SU-DHL-6 (cell line): ENCODE measurements around the gene RPL39L.
A peak's percentile ranks its signal among the peaks of the same experiment; 100 is the strongest.

ENCODE experiments used
- H2AFZ ChIP-seq: fragments of 200-600 bp; sonication (generic); 2 replicates; pipeline ENCODE4 v1.6.1; 2014; ENCODE audit warnings: low read depth, mild to moderate bottlenecking, moderate library complexity, mixed read lengths, antibody characterized with exemption, low read length; ENCODE audit not compliant: severe bottlenecking
- H3F3A ChIP-seq: fragments of 200-600 bp; shearing (Covaris generic); 2 replicates; pipeline ENCODE4 v1.6.0; 2016; ENCODE audit warnings: antibody characterized with exemption, mild to moderate bottlenecking; ENCODE audit not compliant: insufficient read depth
- H3K27ac ChIP-seq: fragments of 200-600 bp; sonication (generic); 2 replicates; pipeline ENCODE4 v1.5.1; 2016; ENCODE audit warnings: low read depth, mild to moderate bottlenecking, low read length, moderate library complexity, mixed read lengths
- H3K27me3 ChIP-seq: fragments of 200-600 bp; sonication (generic), shearing (Covaris generic); 2 replicates; pipeline ENCODE4 v1.6.0; 2014; ENCODE audit warnings: mild to moderate bottlenecking, low read length
- H3K36me3 ChIP-seq: fragments of 200-600 bp; sonication (generic); 2 replicates; pipeline ENCODE4 v1.6.1; 2014; ENCODE audit warnings: mild to moderate bottlenecking, low read length, mixed read lengths
- H3K4me2 ChIP-seq: fragments of 300-600, 200-600 bp; shearing (Covaris generic), sonication (generic); 2 replicates; pipeline ENCODE4 v1.6.0; 2014; ENCODE audit warnings: low read length, low read depth, mild to moderate bottlenecking; ENCODE audit not compliant: poor library complexity, severe bottlenecking
- H3K4me3 ChIP-seq: fragments of 200-600 bp; sonication (generic); 2 replicates; pipeline ENCODE4 v1.5.1; 2014; ENCODE audit warnings: antibody characterized with exemption, low read length, mild to moderate bottlenecking, mixed read lengths; ENCODE audit not compliant: insufficient read depth, poor library complexity, severe bottlenecking
- H3K79me2 ChIP-seq: fragments of 200-600 bp; sonication (generic); 2 replicates; pipeline ENCODE4 v1.6.1; 2014; ENCODE audit warnings: mild to moderate bottlenecking, low read length, moderate library complexity; ENCODE audit not compliant: insufficient read depth
- H3K9ac ChIP-seq: fragments of 200-600 bp; sonication (generic); 2 replicates; pipeline ENCODE4 v1.7.0; 2014; ENCODE audit warnings: mild to moderate bottlenecking, low read length
- H3K9me2 ChIP-seq: fragments of 200-600 bp; sonication (generic); replicated peaks from 2 replicates; pipeline ENCODE4 v1.6.1; 2014; ENCODE audit warnings: low read length; ENCODE audit not compliant: insufficient read depth
- H3K9me3 ChIP-seq: fragments of 200-600 bp; sonication (generic); 2 replicates; pipeline ENCODE4 v1.6.1; 2014; ENCODE audit warnings: low read length, mixed read lengths; ENCODE audit not compliant: insufficient read depth
- H4K20me1 ChIP-seq: fragments of 200-600 bp; sonication (generic); 2 replicates; pipeline ENCODE4 v1.6.1; 2014; ENCODE audit warnings: low read depth, mild to moderate bottlenecking, antibody characterized with exemption, low read length, moderate library complexity, mixed read lengths
- EZH2phosphoT487 ChIP-seq: fragments of 200-600 bp; sonication (generic), shearing (Covaris generic); conservative IDR thresholded peaks from 2 replicates; pipeline ENCODE4 v1.6.1; 2018; ENCODE audit warnings: mild to moderate bottlenecking, antibody characterized with exemption, low read length, moderate library complexity, mixed read lengths
- TF ChIP-seq, protein P1 (sequence below): fragments of 200-600 bp; sonication (generic); IDR thresholded peaks from one replicate; pipeline ENCODE4 v1.5.1; 2017; ENCODE audit warnings: antibody characterized with exemption, mild to moderate bottlenecking, low read length, moderate library complexity; ENCODE audit not compliant: insufficient read depth, poor library complexity, severe bottlenecking

Gene RPL39L

DNA sequence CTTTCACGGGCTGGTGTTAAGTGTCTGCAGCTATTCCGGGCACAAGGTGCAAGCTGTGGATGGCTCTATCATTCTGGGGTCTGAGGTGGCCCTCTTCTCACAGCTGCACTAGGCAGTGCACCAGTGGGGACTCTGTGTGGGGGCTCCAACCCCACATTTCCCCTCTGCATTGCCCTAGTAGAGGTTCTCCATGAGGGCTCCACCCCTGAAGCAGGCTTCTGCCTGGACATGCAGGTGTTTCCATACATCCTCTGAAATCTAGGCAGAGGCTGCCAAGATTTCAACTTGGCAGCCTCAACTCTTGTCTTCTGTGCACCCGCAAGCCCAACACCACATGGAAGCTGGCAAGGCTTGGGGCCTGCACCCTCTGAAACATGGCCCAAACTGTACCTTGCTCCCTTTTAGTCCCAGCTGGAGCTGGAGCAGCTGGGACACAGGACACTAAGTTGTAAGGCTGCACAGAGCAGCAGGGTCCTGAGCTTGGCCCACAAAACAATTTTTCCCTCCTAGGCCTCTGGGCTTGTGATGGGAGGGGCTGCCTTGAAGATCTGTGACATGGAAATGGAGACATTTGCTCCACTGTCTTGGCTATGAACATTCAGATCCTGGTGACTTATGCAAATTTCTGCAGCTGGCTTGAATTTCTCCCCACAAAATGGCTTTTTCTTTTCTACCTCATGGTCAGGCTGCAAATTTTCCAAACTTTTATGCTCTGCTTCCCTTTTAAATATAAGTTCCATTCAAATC lies 6.0 kb upstream of the RPL39L start:
- H3K27ac ChIP-seq, result no peak overlapping the region
- H3K36me3 ChIP-seq, result no peaks in the 10 kb centered on the region
- no peak overlapping the region for H3K4me3 ChIP-seq
- TF ChIP-seq EZH2phosphoT487, result no peak
- TF ChIP-seq, protein P1, sequence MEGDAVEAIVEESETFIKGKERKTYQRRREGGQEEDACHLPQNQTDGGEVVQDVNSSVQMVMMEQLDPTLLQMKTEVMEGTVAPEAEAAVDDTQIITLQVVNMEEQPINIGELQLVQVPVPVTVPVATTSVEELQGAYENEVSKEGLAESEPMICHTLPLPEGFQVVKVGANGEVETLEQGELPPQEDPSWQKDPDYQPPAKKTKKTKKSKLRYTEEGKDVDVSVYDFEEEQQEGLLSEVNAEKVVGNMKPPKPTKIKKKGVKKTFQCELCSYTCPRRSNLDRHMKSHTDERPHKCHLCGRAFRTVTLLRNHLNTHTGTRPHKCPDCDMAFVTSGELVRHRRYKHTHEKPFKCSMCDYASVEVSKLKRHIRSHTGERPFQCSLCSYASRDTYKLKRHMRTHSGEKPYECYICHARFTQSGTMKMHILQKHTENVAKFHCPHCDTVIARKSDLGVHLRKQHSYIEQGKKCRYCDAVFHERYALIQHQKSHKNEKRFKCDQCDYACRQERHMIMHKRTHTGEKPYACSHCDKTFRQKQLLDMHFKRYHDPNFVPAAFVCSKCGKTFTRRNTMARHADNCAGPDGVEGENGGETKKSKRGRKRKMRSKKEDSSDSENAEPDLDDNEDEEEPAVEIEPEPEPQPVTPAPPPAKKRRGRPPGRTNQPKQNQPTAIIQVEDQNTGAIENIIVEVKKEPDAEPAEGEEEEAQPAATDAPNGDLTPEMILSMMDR, result no peak
- H3K27me3 ChIP-seq, result no peaks in the 10 kb centered on the region
- H4K20me1 ChIP-seq, result no peaks in the 10 kb centered on the region
- no peaks in the 10 kb centered on the region for H3K9me2 ChIP-seq
- H3K9me3 ChIP-seq, result peaks cover 27% of the 10 kb centered on the region
- no peak overlapping the region for H3K4me2 ChIP-seq
- no peaks in the 10 kb centered on the region for H3K79me2 ChIP-seq
- no peak overlapping the region for H3K9ac ChIP-seq
- no peak overlapping the region for H2AFZ ChIP-seq
- H3F3A ChIP-seq, result no peaks in the 10 kb centered on the region

- Histone ChIP-seq H3K9ac (peak overlapping the region; percentile 72), H4K20me1 (no peaks in the 10 kb centered on the region), H3K4me3 (peak overlapping the region; percentile 60), H3K9me3 (peaks cover 12% of the 10 kb centered on the region; the same call in 1 of the 2 replicates), H3K4me2 (peak overlapping the region; percentile 53), H2AFZ (peak overlapping the region; percentile 75), H3F3A (0 out of 2 replicates have a peak, but pooled peaks cover 4% of the 10 kb centered on the region), H3K9me2 (no peaks in the 10 kb centered on the region), H3K79me2 (no peaks in the 10 kb centered on the region), H3K36me3 (peaks cover 11% of the 10 kb centered on the region; the same call in 1 of the 2 replicates), H3K27ac (0 out of 2 replicates have a peak overlapping the region, but pooled peaks have one; percentile 77), H3K27me3 (no peaks in the 10 kb centered on the region)
- no peak for TF ChIP-seq EZH2phosphoT487
- TF ChIP-seq, protein P1, result peak; percentile 2
Observed at GRCh38 chr3:187139895-187140253, 578 bp upstream of the RPL39L start.

DNA sequence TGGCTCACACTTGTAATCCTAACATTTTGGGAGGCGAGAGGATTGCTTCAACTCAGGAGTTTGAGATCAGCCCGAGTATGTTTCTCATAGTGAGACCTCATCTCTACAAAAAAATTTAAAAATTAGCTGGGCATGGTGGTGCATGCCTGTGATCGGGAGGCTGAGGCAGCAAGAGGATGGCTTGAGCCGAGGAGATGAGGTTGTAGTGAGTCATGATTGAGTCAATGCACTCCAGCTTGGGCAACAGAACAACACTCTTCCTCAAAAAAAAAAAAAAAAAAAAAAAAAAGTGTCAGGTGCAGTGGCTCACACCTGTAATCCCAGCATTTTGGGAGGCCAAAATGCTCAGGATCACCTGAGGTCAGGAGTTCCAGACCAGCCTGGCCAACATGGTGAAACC lies 2.4 kb downstream of the RPL39L start:
- Histone ChIP-seq H3K9me3 (peaks cover 4% of the 10 kb centered on the region; the same call in 1 of the 2 replicates), H4K20me1 (no peaks in the 10 kb centered on the region), H2AFZ (no peak overlapping the region), H3K9ac (no peak overlapping the region), H3K27me3 (no peaks in the 10 kb centered on the region), H3K4me2 (no peak overlapping the region), H3K4me3 (no peak overlapping the region), H3K36me3 (peaks cover 20% of the 10 kb centered on the region), H3F3A (0 out of 2 replicates have a peak, but pooled peaks cover 4% of the 10 kb centered on the region), H3K27ac (no peak overlapping the region), H3K9me2 (no peaks in the 10 kb centered on the region), H3K79me2 (peaks cover 3% of the 10 kb centered on the region; the same call in 1 of the 2 replicates)
- no peak for TF ChIP-seq EZH2phosphoT487
- TF ChIP-seq, protein P1, result no peak
